Prostate gland (tissue), 2 donors: Measurements from ENCODE around the gene ADRB1. TPM values are rescaled to one million over a fixed set of nuclear protein-coding genes. Genes with fewer than 3 reads are reported as not detected.

ENCODE experiments used
- DNase-seq: peaks from one replicate; pipeline ENCODE4 v3.0.0-alpha.2; 2019; ENCODE audit warnings: low spot score
- H3K27ac ChIP-seq, 2 donors: fragments of 200-600 bp; sonication (generic); 2 replicates each; pipeline ENCODE4 v1.5.1; 2017 to 2019
- H3K27me3 ChIP-seq: fragments of 200-600 bp; sonication (generic); replicated peaks from 2 replicates; pipeline ENCODE4 v1.5.1; 2019; ENCODE audit not compliant: insufficient read depth
- H3K36me3 ChIP-seq, 2 donors: fragments of 200-600 bp; sonication (generic); 1 replicate in 1 of 2; 2 replicates in 1 of 2; pipeline versions ENCODE4 v1.5.1 to v1.8.1; 2017 to 2019
- H3K4me1 ChIP-seq: fragments of 200-600 bp; sonication (generic); replicated peaks from 2 replicates; pipeline ENCODE4 v1.5.1; 2019
- H3K4me3 ChIP-seq, 2 donors: fragments of 200-600 bp; sonication (generic); 2 replicates each; pipeline ENCODE4 v1.5.1; 2017 to 2019
- H3K9me3 ChIP-seq: fragments of 200-600 bp; sonication (generic); 2 replicates; pipeline ENCODE4 v1.5.1; 2017
- POLR2A ChIP-seq: fragments of 450-650 bp; IDR thresholded peaks from one replicate; pipeline ENCODE4 v1.6.1; 2016; ENCODE audit warnings: antibody characterized with exemption, mild to moderate bottlenecking
- POLR2AphosphoS5 ChIP-seq: sonication (generic); formaldehyde crosslinking; IDR thresholded peaks from one replicate; pipeline ENCODE4 v1.6.1; 2017; ENCODE audit warnings: antibody characterized with exemption
- WGBS: methylation state at CpG from one replicate; pipeline ENCODE4 v1.1.5; 2018; 5-methylcytosine and 5-hydroxymethylcytosine counted together
- intact Hi-C: fragments of 100-400 bp; cut with DNase I; formaldehyde crosslinking; loops from one replicate; pipeline ENCODE4 v1.14.2; 2022
- total RNA-seq, 2 donors: library from RNA; depleted of rRNA; stranded (reverse); fragments of >200 nt; gene quantifications; one replicate each; pipeline ENCODE4 v1.1.0, GENCODE V29; 2016
- TF ChIP-seq, protein P1 (sequence below), 4 experiments: fragments of 200-600 bp in 2 of 4; fragments of 450-650 bp in 2 of 4; sonication (generic) in 2 of 4; IDR thresholded peaks; 1 replicate in 3 of 4; 2 replicates in 1 of 4; pipeline ENCODE4 v1.5.1; 2016 to 2019; ENCODE audit warnings: antibody characterized with exemption in 4 of 4, mild to moderate bottlenecking in 2 of 4, moderate library complexity in 2 of 4

The ADRB1 gene
- total RNA-seq, 2 donors from 2014 or later, result 10.2 to 15.4 TPM

DNA sequence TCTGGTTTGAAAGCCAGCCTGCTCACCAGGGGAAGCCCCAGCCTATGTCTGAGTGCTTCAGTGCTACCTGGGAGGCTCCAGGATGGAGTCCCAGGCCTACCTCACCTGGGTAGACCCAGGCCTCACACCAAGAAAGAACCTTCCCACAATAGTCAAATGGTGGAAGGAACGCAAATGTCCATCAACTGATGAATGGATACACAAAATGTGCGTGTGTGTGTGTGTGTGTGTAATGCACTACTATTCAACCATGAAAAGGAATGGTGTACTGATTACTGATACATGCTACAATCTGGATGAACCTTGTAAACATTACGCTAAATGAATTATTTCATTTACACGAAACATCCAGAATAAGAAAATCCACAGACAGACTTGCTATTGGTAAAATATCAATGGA, 15.2 kb upstream of the ADRB1 start:
- Histone ChIP-seq H3K27ac (no peak overlapping the region), H3K9me3 (no peaks in the 10 kb centered on the region), H3K27me3 (no peaks in the 10 kb centered on the region), H3K4me3 (no peak overlapping the region), H3K4me1 (peaks cover 4% of the 10 kb centered on the region), H3K36me3 (no peaks in the 10 kb centered on the region)
- no peak for TF ChIP-seq POLR2AphosphoS5
- TF ChIP-seq, protein P1, sequence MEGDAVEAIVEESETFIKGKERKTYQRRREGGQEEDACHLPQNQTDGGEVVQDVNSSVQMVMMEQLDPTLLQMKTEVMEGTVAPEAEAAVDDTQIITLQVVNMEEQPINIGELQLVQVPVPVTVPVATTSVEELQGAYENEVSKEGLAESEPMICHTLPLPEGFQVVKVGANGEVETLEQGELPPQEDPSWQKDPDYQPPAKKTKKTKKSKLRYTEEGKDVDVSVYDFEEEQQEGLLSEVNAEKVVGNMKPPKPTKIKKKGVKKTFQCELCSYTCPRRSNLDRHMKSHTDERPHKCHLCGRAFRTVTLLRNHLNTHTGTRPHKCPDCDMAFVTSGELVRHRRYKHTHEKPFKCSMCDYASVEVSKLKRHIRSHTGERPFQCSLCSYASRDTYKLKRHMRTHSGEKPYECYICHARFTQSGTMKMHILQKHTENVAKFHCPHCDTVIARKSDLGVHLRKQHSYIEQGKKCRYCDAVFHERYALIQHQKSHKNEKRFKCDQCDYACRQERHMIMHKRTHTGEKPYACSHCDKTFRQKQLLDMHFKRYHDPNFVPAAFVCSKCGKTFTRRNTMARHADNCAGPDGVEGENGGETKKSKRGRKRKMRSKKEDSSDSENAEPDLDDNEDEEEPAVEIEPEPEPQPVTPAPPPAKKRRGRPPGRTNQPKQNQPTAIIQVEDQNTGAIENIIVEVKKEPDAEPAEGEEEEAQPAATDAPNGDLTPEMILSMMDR (IDR thresholded peaks at IDR 0.05), result no peak
- TF ChIP-seq POLR2A, result no peak
- no peak for DNase-seq
- WGBS, result 94% methylated on average over 4 of the region's 4 CpGs
- intact Hi-C loops, result no loop called here

GRCh38 chr10:114029655-114030054, 14.0 kb upstream of the ADRB1 start:
- TF ChIP-seq POLR2AphosphoS5 (no peak), POLR2A (no peak)
- TF ChIP-seq, protein P1 (IDR thresholded peaks at IDR 0.05), result no peak
- Histone ChIP-seq H3K4me1 (peaks cover 4% of the 10 kb centered on the region), H3K9me3 (no peaks in the 10 kb centered on the region), H3K27ac (no peak overlapping the region), H3K36me3 (no peaks in the 10 kb centered on the region), H3K27me3 (no peaks in the 10 kb centered on the region), H3K4me3 (no peak overlapping the region)
- WGBS, result 85% methylated on average over 4 of the region's 4 CpGs
- no peak for DNase-seq
- intact Hi-C loops, result no loop called here

DNA sequence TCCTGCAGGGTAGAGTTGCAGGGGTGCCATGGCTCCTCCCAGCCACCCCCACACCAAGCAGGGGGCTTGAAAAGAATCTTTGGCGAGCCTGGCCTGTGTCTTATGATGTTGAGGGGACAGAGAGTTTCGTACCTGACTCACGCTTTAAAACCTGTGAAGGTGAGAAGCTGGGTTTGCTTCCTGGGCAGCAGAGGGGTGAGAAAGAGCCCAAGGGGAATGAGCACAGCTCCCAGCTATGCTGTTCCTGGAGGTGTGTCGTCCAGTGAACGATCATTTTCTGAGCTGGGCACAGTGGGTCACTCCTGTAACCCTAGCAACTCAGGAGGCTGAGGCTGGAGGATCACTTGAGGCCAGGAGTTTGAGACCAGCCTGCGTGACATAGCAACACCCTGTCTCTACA, 13.5 kb upstream of the ADRB1 start:
- peaks cover 4% of the 10 kb centered on the region for H3K4me1 ChIP-seq
- no peak for DNase-seq
- H3K27me3 ChIP-seq, result no peaks in the 10 kb centered on the region
- no peaks in the 10 kb centered on the region for H3K9me3 ChIP-seq
- no peak overlapping the region for H3K27ac ChIP-seq
- no peak overlapping the region for H3K4me3 ChIP-seq
- intact Hi-C loops, result no loop called here
- no peaks in the 10 kb centered on the region for H3K36me3 ChIP-seq
- no peak for TF ChIP-seq POLR2AphosphoS5
- TF ChIP-seq, protein P1 (IDR thresholded peaks at IDR 0.05), result no peak
- TF ChIP-seq POLR2A, result no peak
- WGBS, result 88% methylated on average over 6 of the region's 6 CpGs

- peaks cover 4% of the 10 kb centered on the region for H3K4me1 ChIP-seq
- H3K9me3 ChIP-seq, result no peaks in the 10 kb centered on the region
- no peaks in the 10 kb centered on the region for H3K27me3 ChIP-seq
- H3K4me3 ChIP-seq, result no peak overlapping the region
- no peak overlapping the region for H3K27ac ChIP-seq
- 84% methylated on average over 6 of the region's 6 CpGs for WGBS
- intact Hi-C loops, result no loop called here
- TF ChIP-seq, protein P1 (IDR thresholded peaks at IDR 0.05), result no peak
- TF ChIP-seq POLR2AphosphoS5, result no peak
- no peak for DNase-seq
- no peaks in the 10 kb centered on the region for H3K36me3 ChIP-seq
Measured at GRCh38 chr10:114031073-114031972, 12.3 kb upstream of the ADRB1 start.

DNA sequence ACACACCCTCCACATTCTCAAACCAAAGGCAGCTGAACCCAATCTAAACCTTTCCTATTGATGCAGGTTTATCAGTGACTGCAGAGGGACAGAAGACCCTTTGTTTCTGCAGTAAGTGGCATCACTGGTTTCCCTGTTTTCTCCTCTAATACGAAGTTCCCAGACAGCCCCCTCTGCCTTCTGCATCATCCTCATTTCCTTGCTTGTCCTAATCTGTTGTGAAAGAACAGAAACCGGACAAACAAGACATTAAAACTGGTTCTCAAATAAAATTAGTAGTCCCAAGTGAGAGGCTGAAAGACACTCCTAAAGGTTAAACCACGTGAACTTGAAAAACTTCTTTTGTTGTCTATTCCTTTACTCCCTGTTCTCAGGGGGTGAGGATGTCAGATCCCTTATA, 10.1 kb upstream of the ADRB1 start:
- no peak for DNase-seq
- intact Hi-C loops, result no loop called here
- peaks cover 4% of the 10 kb centered on the region for H3K4me1 ChIP-seq
- H3K9me3 ChIP-seq, result no peaks in the 10 kb centered on the region
- TF ChIP-seq, protein P1 (IDR thresholded peaks at IDR 0.05), result no peak
- TF ChIP-seq POLR2A (no peak), POLR2AphosphoS5 (peak; percentile 33)
- H3K27me3 ChIP-seq, result no peaks in the 10 kb centered on the region
- H3K4me3 ChIP-seq, result no peak overlapping the region
- peak overlapping the region in 1 of 2 donors; percentile 26 for H3K27ac ChIP-seq
- WGBS, result 42% methylated on average over 3 of the region's 3 CpGs
- no peaks in the 10 kb centered on the region for H3K36me3 ChIP-seq
